GM12874 (cell line): ENCODE results near the gene TENM3.

Experiments
- CTCF ChIP-seq: IDR thresholded peaks from 2 replicates; pipeline ENCODE4 v1.5.1; 2011; ENCODE audit warnings: low read depth, mild to moderate bottlenecking, control low read depth, low read length, moderate library complexity; ENCODE audit not compliant: insufficient read depth

TENM3 gene

DNA sequence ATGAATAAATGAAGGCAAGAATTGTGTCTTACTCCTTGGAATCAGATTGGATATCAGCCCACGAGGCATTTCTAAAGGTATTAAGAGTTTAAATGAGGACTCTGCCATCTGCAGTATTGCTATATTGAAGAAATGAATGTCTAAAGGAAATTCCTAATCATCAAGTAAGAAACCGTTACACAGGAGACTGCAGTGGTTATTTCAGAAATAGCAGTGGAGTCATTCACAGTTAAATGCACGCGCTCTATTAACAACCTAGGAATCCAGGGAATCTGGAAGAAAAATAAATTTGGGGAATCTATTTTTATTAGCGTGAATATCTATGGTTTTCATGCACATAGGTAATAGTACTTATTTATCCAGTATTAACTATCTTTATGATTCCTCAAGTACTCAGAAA lies 334.2 kb downstream of the TENM3 start:
- TF ChIP-seq CTCF, result no peak

DNA sequence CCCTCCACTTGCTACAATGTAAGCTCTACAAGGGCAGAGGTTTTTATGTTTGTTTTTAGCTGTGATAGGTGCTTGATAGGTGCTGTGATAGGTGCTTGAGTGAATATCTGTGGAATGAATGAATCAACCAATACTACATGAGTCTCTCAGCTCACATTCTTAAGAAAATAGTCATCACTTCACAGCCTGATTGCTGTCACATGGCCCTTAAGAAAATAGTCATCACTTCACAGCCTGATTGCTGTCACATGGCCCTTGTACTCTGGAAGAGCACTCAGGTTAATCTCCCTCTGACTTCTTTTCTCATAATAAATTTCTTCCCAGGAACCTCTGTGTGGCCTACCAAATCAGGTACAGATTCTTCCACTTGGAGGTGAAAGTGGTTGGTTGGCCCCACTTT lies 335.2 kb downstream of the TENM3 start:
- TF ChIP-seq CTCF, result no peak

DNA sequence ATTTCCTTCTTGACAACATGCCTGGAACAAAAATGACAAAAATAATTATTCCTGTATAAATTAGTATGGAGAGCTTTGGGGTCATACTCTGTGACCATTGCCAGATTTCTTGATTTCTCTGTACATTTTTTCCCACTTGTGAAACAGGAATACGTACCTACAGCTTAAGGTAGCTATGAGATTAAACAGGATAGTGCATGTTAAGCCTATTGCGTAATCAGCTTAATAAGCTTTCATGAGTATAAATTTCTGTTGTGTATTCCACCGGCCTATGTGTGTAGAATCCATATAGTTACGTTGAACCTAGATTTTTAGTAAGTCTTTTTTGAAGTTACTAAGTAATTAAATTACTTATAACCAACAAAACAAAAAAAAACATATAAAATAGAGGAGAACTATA lies 339.0 kb downstream of the TENM3 start:
- no peak for TF ChIP-seq CTCF

DNA sequence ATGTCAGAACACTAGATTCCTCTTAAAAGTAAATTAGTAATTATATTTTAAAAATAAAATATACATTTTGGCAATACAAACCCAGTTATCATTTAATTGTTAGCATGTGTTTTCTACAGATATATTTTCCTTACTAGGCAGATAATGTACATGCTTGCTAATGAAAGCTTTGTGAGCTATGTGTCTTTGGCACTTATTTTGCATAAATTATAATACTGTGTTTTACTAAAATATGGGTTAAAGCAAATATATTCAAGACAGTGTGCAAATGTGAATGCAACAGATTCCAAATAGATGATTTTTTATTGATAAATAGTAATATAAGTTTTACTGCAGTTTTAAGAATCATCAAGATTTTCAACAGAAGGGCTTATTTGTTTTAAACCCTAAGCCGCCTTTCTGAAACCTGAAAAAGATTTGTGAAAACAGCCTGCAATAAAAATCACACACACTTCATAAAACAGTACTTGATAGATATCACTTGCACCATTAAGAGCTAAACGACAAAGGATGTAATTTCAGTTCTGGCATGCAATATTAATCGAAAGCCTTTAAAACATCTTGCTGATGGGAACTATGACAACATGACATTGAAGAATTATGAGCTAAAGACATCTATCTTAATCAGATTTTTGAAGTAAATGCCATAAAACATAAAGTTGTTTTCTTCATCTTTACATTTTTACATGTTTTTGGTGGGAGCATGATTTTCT lies 340.7 kb downstream of the TENM3 start:
- TF ChIP-seq CTCF, result no peak

DNA sequence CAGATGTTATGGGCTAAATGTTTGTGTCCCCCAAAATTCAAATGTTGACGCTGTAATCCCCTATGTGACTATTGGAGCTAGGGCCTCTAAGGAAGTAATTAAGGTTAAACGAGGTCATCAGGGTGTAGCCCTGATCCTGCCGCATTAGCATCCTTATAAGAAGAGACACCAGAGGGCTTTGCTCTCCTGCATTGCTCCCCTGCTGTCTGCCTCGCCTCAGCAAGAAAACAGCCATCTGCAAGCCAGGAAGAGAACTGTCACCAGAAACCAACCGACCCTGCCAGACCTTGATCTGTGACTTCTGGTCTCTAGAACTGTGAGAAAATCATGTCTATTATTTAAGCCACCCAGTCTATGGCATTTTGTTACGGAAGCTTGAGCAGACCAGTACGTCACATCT lies 342.1 kb downstream of the TENM3 start:
- TF ChIP-seq CTCF, result no peak

DNA sequence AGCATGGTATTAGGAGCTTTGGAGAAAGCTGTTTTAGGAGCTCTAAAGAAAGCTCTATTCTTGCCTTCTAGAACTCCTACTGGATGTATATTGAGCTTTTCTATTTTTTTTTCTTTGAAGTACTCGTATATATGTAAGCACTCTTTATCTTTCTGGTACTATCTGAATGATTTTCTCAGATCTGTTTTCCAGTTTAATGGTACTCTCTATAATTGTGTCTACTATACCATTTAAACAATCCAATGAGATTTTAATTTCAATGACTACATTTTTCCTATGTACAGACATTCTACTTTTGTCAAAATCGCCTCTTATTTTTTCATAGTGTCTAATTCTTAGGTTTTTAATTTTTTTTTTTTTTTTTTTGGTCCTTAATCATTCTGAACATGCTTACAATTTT lies 345.9 kb downstream of the TENM3 start:
- TF ChIP-seq CTCF, result no peak

DNA sequence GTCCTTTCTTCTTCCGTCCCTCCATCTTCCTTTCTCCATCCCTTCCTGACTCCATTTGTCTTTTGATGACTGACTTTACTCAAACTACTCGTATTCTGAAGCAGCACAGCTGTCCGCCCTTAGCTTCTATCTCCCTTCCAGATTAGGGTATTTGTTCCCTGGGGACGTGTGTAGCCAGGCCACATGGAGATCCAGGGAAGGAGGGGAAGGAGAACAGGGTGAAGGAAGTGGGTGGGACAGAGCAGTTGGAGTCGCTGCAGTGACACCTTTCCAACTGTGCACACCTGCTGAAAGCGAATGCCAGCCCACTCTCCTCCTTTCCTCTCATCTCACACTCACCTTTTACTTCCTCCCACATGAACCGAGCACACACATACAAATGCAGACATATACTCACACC lies 350.2 kb downstream of the TENM3 start:
- no peak for TF ChIP-seq CTCF
